CD4-positive, alpha-beta memory T cell (primary cell): ENCODE measurements around the gene GRK2. TPM values are rescaled to one million over a fixed set of nuclear protein-coding genes. Genes with fewer than 3 reads are reported as not detected.
A peak's percentile ranks its signal among the peaks of the same experiment; 100 is the strongest.
"Not testable (repeated sequence)": the region's sequence is repeated elsewhere in the genome, so short reads cannot be mapped to it uniquely, and the experiment has no call there.

ENCODE experiments used
- CTCF ChIA-PET: fragments of 350-600 bp; sonication (Branson Sonifier 250); formaldehyde crosslinking; loops from one replicate; lab custom pipeline; 2021; ENCODE audit warnings: inconsistent platforms; ENCODE audit not compliant: partially characterized antibody; lab: Charles Lee
- POLR2A ChIA-PET: fragments of 350-600 bp; sonication (Branson Sonifier 250); formaldehyde crosslinking; loops from one replicate; lab custom pipeline; 2021; ENCODE audit not compliant: partially characterized antibody; lab: Charles Lee
- DNase-seq, 5 donors: peaks; one replicate each; pipeline versions ENCODE4 v3.0.0 to v3.0.0-alpha.2; 2020 to 2022; ENCODE audit warnings: mixed read lengths in 1 of 5
- H3K27ac ChIP-seq: one replicate; pipeline ENCODE4 v1.7.0; 2013; ENCODE audit warnings: low read depth, low read length
- H3K27me3 ChIP-seq: 2 replicates; pipeline ENCODE4 v1.7.0; 2013; ENCODE audit warnings: mild to moderate bottlenecking, low read length, moderate library complexity; ENCODE audit not compliant: insufficient read depth
- H3K36me3 ChIP-seq: 2 replicates; pipeline ENCODE4 v1.7.0; 2013; ENCODE audit warnings: mild to moderate bottlenecking, low read length, moderate library complexity; ENCODE audit not compliant: insufficient read depth
- H3K4me1 ChIP-seq: 2 replicates; pipeline ENCODE4 v1.7.0; 2013; ENCODE audit warnings: mild to moderate bottlenecking, low read length, moderate library complexity; ENCODE audit not compliant: insufficient read depth
- H3K4me3 ChIP-seq, 2 donors: one replicate each; pipeline ENCODE4 v1.7.0; 2013; ENCODE audit warnings: low read length in 2 of 2, mild to moderate bottlenecking in 1 of 2
- H3K9me3 ChIP-seq, 2 donors: one replicate each; pipeline ENCODE4 v1.7.0; 2013; ENCODE audit warnings: low read length in 2 of 2, control low read depth in 1 of 2; ENCODE audit not compliant: control insufficient read depth in 1 of 2
- H3K27ac Mint-ChIP-seq, 7 donors: one replicate each; pipeline ENCODE4 v1.8.0; 2020 to 2021; ENCODE audit warnings: mixed read lengths in 7 of 7, mild to moderate bottlenecking in 6 of 7, inconsistent platforms in 3 of 7, moderate library complexity in 3 of 7
- H3K27me3 Mint-ChIP-seq, 2 donors: one replicate each; pipeline ENCODE4 v1.8.0; 2020 to 2021; ENCODE audit warnings: mixed read lengths in 2 of 2
- H3K36me3 Mint-ChIP-seq, 2 donors: one replicate each; pipeline ENCODE4 v1.8.0; 2020 to 2021; ENCODE audit warnings: mixed read lengths in 2 of 2, inconsistent platforms in 1 of 2, mild to moderate bottlenecking in 1 of 2
- H3K4me1 Mint-ChIP-seq, 4 donors: one replicate each; pipeline ENCODE4 v1.8.0; 2020 to 2021; ENCODE audit warnings: mixed read lengths in 4 of 4, mild to moderate bottlenecking in 1 of 4
- H3K4me3 Mint-ChIP-seq, 8 donors: one replicate each; pipeline ENCODE4 v1.8.0; 2020 to 2021; ENCODE audit warnings: mixed read lengths in 8 of 8, mild to moderate bottlenecking in 7 of 8, moderate library complexity in 6 of 8, inconsistent platforms in 3 of 8
- H3K9me3 Mint-ChIP-seq, 8 donors: one replicate each; pipeline ENCODE4 v1.8.0; 2020 to 2021; ENCODE audit warnings: mixed read lengths in 8 of 8, mild to moderate bottlenecking in 5 of 8, inconsistent platforms in 3 of 8, moderate library complexity in 1 of 8
- intact Hi-C: fragments of 100-400 bp; cut with micrococcal nuclease; formaldehyde crosslinking; loops from one replicate; pipeline ENCODE4 v1.15.1; 2023
- polyA plus RNA-seq, 2 donors: library from polyadenylated mRNA; unstranded; fragments of 300-500 nt; fragmentation: Illumina TruSeq; gene quantifications; one replicate each; pipeline ENCODE4 v1.2.3, GENCODE V29; 2021
- total RNA-seq, 2 experiments: library from RNA; stranded (reverse); gene quantifications; one replicate each; pipeline ENCODE4 v1.2.3, GENCODE V29; 2021

The GRK2 gene
- total and polyA plus RNA-seq, 4 experiments from 2014 or later, result 12.8 to 310 (median 181) TPM

DNA sequence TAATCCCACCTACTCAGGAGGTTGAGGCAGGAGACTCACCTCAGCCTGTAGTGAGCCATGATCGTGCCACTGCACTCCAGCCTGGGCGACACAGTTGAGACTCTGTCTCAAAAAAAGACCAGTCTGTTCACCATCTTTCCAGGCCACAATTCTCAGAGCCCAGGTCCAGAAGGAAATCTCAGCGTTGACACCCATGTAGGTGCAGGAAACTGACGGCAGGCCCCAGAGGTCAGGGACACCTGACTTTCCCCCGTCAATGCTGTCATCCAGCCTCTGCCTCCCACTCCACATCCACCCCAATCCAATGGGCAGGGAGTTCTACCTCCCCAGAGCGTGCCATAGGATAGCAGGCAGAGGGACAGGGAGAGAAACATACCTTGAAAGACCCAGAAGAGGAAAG, 5.9 kb upstream of the GRK2 start:
- H3K4me1 Mint-ChIP-seq, result peaks cover 23 to 54% (median 26%) of the 10 kb centered on the region in 4 donors
- intact Hi-C loops, result no loop called here
- H3K36me3 Mint-ChIP-seq, result peaks cover 8 to 29% of the 10 kb centered on the region in 2 donors
- Histone ChIP-seq H3K27me3 (no peaks in the 10 kb centered on the region), H3K4me1 (peaks cover 20% of the 10 kb centered on the region), H3K36me3 (peaks cover 13% of the 10 kb centered on the region), H3K9me3 (no peaks in the 10 kb centered on the region), H3K4me3 (no peak overlapping the region), H3K27ac (no peak overlapping the region)
- ChIA-PET POLR2A (no interaction called here), CTCF (no interaction called here)
- H3K4me3 Mint-ChIP-seq, result peak overlapping the region in 2 of 8 donors; percentile 46 to 59
- no peak for DNase-seq
- peak overlapping the region in 1 of 7 donors; percentile 68 for H3K27ac Mint-ChIP-seq
- peaks cover 0 to 6% (median 0%) of the 10 kb centered on the region in 8 donors for H3K9me3 Mint-ChIP-seq
- H3K27me3 Mint-ChIP-seq, result peaks cover 0 to 5% of the 10 kb centered on the region in 2 donors

DNA sequence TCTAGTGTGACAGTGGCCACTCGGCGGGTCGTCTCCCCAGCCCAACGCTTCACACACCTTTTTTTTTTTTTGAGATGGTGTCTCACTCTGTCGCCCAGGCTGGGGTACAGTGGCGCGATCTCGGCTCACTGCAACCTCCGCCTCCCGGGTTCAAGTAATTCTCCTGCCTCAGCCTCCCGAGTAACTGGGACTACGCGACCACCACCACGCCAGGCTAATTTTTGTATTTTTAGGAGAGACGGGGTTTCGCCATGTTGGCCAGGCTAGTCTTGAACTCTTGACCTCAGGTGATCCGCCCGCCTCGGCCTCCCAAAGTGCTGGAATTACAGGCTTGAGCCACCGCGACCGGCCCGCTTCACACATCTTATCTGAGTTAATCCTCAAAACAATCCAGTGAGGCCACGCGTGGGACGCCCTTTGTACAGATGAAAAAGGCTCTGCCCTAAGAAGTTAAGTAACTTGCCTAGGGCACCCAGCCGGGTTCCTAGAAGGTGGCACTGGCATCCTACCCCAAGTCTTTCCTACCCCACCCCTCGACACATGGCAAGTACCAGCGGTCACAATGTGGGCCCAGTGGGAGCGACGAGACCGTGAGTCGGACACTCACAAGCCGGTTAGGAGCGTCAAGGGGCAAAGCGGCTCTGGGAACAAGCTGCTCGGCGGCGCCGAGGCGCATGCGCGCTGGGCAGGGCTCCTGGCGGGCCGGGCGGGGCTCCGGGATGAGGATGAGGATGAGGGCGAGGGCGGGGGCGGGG, 5.2 kb upstream of the GRK2 start:
- intact Hi-C loops, result loop anchor here (1.0 kb wide), 1 partner anchor 125 kb away; no protein-coding TSS in a partner anchor
- peaks cover 26% of the 10 kb centered on the region for H3K4me1 ChIP-seq
- not testable (repeated sequence) for H3K9me3 ChIP-seq, H3K4me3 ChIP-seq, H3K36me3 ChIP-seq, H3K27me3 Mint-ChIP-seq, H3K27ac ChIP-seq, H3K27me3 ChIP-seq, H3K9me3 Mint-ChIP-seq
- peak overlapping the region; percentile 35 to 83 (median 54) for H3K4me3 Mint-ChIP-seq
- POLR2A ChIA-PET, result interaction anchor here (1.3 to 13.0 kb wide), 8 partner anchors 8 to 54 kb away, joined by 3 to 358 read pairs (median 17); partner anchors contain the start of genes ANKRD13D and SSH3
- peaks cover 27 to 60% (median 31%) of the 10 kb centered on the region in 4 donors for H3K4me1 Mint-ChIP-seq
- H3K36me3 Mint-ChIP-seq, result peaks cover 3 to 25% of the 10 kb centered on the region in 2 donors
- CTCF ChIA-PET, result interaction anchor here (1.2 to 4.8 kb wide), 21 partner anchors 7 to 126 kb away, joined by 3 to 155 read pairs (median 7); partner anchors contain the start of genes ANKRD13D, POLD4 and SSH3
- peak in 1 of 5 donors; percentile 40 for DNase-seq
- H3K27ac Mint-ChIP-seq, result peak overlapping the region in 1 of 7 donors; percentile 68

GRCh38 chr11:67261640-67261945, 4.7 kb upstream of the GRK2 start:
- peaks cover 27 to 60% (median 31%) of the 10 kb centered on the region in 4 donors for H3K4me1 Mint-ChIP-seq
- H3K27ac Mint-ChIP-seq, result peak overlapping the region in 1 of 7 donors; percentile 94
- intact Hi-C loops, result loop anchor here (1.0 kb wide), 1 partner anchor 125 kb away; no protein-coding TSS in a partner anchor
- peak in 1 of 5 donors; percentile 36 for DNase-seq
- Histone ChIP-seq H3K9me3 (no peaks in the 10 kb centered on the region), H3K4me1 (peaks cover 27% of the 10 kb centered on the region), H3K27me3 (no peaks in the 10 kb centered on the region), H3K4me3 (no peak overlapping the region), H3K27ac (no peak overlapping the region), H3K36me3 (peaks cover 3% of the 10 kb centered on the region)
- CTCF ChIA-PET, result interaction anchor here (0.9 to 4.8 kb wide), 31 partner anchors 8 to 125 kb away, joined by 3 to 155 read pairs (median 5); partner anchors contain the start of genes ANKRD13D, POLD4 and SSH3
- H3K4me3 Mint-ChIP-seq, result peak overlapping the region in 1 of 8 donors; percentile 79
- H3K27me3 Mint-ChIP-seq, result peaks cover 0 to 5% of the 10 kb centered on the region in 2 donors
- peaks cover 0 to 2% (median 0%) of the 10 kb centered on the region in 8 donors for H3K9me3 Mint-ChIP-seq
- POLR2A ChIA-PET, result interaction anchor here (1.2 to 13.0 kb wide), 10 partner anchors 8 to 54 kb away, joined by 3 to 358 read pairs (median 12); partner anchors contain the start of genes ANKRD13D and SSH3
- peaks cover 3 to 20% of the 10 kb centered on the region in 2 donors for H3K36me3 Mint-ChIP-seq

DNA sequence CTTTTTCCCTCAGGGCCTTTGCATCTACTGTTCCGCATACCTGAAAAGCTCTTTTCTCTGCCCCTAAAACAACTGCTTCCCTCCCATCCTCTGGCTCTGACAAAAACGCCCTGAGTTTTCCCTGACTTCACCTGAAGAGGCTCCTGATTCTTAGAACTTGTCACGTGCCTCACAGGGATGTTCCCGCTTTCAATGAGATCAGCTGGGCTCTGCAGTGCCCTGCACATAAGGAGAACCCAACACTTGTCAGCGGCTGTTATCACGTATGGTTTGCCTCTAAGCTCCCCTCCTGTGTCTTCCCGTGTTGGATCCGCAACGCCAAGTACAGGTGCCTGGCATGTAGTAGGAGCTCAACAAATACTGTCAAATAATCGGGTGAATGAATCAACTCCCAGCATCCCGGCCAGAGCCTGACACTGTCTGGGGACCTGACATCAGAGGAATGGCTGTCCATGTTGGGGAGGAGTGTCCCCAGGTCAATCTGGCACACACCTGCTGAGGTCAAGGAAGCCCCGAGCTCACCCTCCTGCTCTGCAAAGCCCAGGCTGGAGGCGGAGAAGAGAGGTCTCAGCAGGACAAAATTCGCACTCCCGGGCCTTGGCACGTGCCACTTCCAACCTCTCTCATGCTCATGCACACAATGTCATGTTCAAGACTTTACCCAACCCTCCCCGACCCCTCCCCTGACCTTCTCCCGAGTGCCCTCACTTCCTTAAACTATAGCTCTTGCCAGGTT, 4.2 kb upstream of the GRK2 start:
- ChIA-PET POLR2A (interaction anchor here (0.6 to 13.0 kb wide), 13 partner anchors 9 to 90 kb away, joined by 3 to 358 read pairs (median 5); partner anchors contain the start of genes ANKRD13D and SSH3), CTCF (interaction anchor here (0.6 to 4.8 kb wide), 35 partner anchors 8 to 206 kb away, joined by 3 to 155 read pairs (median 5); partner anchors contain the start of genes ANKRD13D, CLCF1, POLD4 and SSH3)
- peak in 1 of 5 donors; percentile 39 for DNase-seq
- intact Hi-C loops, result loop anchor here (1.0 to 2.0 kb wide), 4 partner anchors 21 to 124 kb away; no protein-coding TSS in a partner anchor
- peaks cover under 1 to 16% of the 10 kb centered on the region in 2 donors for H3K36me3 Mint-ChIP-seq
- Histone ChIP-seq H3K4me1 (peaks cover 27% of the 10 kb centered on the region), H3K27me3 (no peaks in the 10 kb centered on the region), H3K9me3 (no peaks in the 10 kb centered on the region), H3K36me3 (no peaks in the 10 kb centered on the region), H3K27ac (no peak overlapping the region), H3K4me3 (no peak overlapping the region)
- peaks cover 0 to 2% (median 0%) of the 10 kb centered on the region in 8 donors for H3K9me3 Mint-ChIP-seq
- peak overlapping the region; percentile 60 to 85 (median 73) for H3K4me3 Mint-ChIP-seq
- peaks cover 25 to 61% (median 31%) of the 10 kb centered on the region in 4 donors for H3K4me1 Mint-ChIP-seq
- H3K27ac Mint-ChIP-seq, result peak overlapping the region in 5 of 7 donors; percentile 36 to 94 (median 73)
- H3K27me3 Mint-ChIP-seq, result peaks cover 0 to 5% of the 10 kb centered on the region in 2 donors

DNA sequence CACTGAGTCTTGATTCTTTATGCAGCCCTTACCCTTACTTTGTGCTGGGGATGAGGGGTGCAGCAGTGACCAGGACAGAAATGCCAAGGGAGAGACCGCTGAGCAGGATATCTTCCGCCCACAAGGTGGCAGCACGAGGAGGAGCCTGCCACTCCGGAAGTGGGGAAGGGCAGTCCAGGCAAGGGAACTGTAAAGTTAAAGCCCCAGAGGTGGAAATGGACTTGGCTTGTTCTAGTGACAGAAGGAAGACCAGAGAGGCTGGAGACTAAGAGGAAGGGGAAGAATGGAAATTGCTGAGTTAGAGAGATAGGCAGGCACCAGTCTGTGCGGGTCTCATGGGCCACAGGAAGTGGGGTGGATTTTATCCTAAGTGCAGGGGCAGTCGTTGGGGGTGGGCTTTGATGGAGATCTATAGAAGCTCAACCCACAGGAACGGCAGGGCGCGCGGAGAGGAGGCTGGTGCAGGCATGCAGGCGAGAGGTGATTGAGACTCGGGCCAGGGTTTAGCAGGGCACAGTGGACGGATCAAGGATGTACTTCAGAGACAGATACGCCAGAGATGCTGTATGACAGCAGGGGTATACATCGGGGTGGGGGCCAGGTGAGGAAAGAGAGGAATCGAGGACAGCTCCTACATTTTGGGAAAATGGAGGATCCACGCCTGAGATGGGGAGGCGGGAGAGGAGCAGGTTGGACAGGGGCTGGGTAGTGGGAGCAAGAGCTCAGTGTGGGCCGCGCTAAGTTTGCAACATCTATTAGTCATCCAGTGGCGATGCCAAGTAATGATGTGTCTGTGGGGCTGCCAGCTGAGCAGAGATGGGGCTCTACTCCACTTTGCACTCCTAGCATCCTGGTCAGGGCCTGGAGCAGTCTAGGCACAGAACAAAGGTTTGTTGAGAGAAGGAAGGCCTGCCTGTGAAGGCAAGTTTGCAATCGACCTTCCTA, 3.3 kb upstream of the GRK2 start:
- Mint-ChIP-seq H3K9me3 (peaks cover 0 to 2% (median 0%) of the 10 kb centered on the region in 8 donors), H3K4me1 (peaks cover 27 to 69% (median 36%) of the 10 kb centered on the region in 4 donors), H3K27ac (peak overlapping the region; percentile 42 to 94 (median 76)), H3K4me3 (peak overlapping the region; percentile 60 to 85 (median 73)), H3K27me3 (peaks cover 0 to 5% of the 10 kb centered on the region in 2 donors), H3K36me3 (peaks cover 9 to 21% of the 10 kb centered on the region in 2 donors)
- Histone ChIP-seq H3K4me3 (no peak overlapping the region), H3K27me3 (no peaks in the 10 kb centered on the region), H3K9me3 (no peaks in the 10 kb centered on the region), H3K27ac (no peak overlapping the region), H3K4me1 (peaks cover 33% of the 10 kb centered on the region), H3K36me3 (no peaks in the 10 kb centered on the region)
- POLR2A ChIA-PET, result interaction anchor here (0.6 to 13.0 kb wide), 12 partner anchors 8 to 89 kb away, joined by 3 to 358 read pairs (median 8); partner anchors contain the start of genes ANKRD13D and SSH3
- CTCF ChIA-PET, result interaction anchor here (0.6 to 4.8 kb wide), 33 partner anchors 8 to 205 kb away, joined by 3 to 155 read pairs (median 4); partner anchors contain the start of genes ANKRD13D, CLCF1 and POLD4
- peak; percentile 63 to 71 (median 67) for DNase-seq
- intact Hi-C loops, result loop anchor here (1.0 to 2.0 kb wide), 3 partner anchors 22 to 119 kb away; no protein-coding TSS in a partner anchor
